ENCODE data around the gene ZNF787. TPM values are rescaled to one million over a fixed set of nuclear protein-coding genes. Genes with fewer than 3 reads are reported as not detected.

ZNF787 gene
- total RNA-seq, 1 experiment from 2014 or later, result 54.6 TPM

GRCh38 chr19:56099638-56100539, 21.2 kb downstream of the ZNF787 start:
- no peak overlapping the region for H4K8ac ChIP-seq (replicated peaks; ENCODE audit: insufficient read length, low read depth, low read length)
- no peak overlapping the region for H2AFZ ChIP-seq (ENCODE audit: low read length)
- no peaks in the 10 kb centered on the region for H3K27me3 ChIP-seq (ENCODE audit: insufficient read depth, low read length)
- no peak overlapping the region for H2AK5ac ChIP-seq (ENCODE audit: insufficient read length, low read length)
- H4K5ac ChIP-seq (ENCODE audit: insufficient read length, low read depth, low read length), result no peak overlapping the region
- no peak for TF ChIP-seq CTCF (conservative IDR thresholded peaks at IDR 0.05)
- H2BK20ac ChIP-seq (ENCODE audit: low read depth, low read length, poor library complexity, severe bottlenecking), result no peak overlapping the region
- H3K4me2 ChIP-seq (ENCODE audit: insufficient read depth, insufficient read length, low read length), result no peak overlapping the region
- H3K4ac ChIP-seq (ENCODE audit: low read depth, low read length), result no peak overlapping the region
- no peak for DNase-seq
- no peak overlapping the region for H4K91ac ChIP-seq (ENCODE audit: insufficient read length, low read depth, low read length)
- H2BK12ac ChIP-seq (ENCODE audit: insufficient read length, low read depth, low read length), result no peak overlapping the region
- Mint-ChIP-seq H3K27ac (peak overlapping the region in 1 of 3 experiments; percentile 92; a peak in 2 of 7 replicates), H3K4me3 (no peak overlapping the region), H3K9me3 (no peaks in the 10 kb centered on the region), H3K4me1 (peaks cover 0 to 3% of the 10 kb centered on the region in 2 experiments; a peak in 2 of 4 replicates), H3K27me3 (ENCODE audit: low read depth) (no peaks in the 10 kb centered on the region), H3K36me3 (ENCODE audit: insufficient read depth in 1 of 3, low read depth in 3 of 3) (peaks cover 28 to 43% (median 41%) of the 10 kb centered on the region in 3 experiments)
- H4K20me1 ChIP-seq (ENCODE audit: control insufficient read depth, insufficient read depth, insufficient read length), result peaks cover 2% of the 10 kb centered on the region
- H3K14ac ChIP-seq (ENCODE audit: insufficient read depth, low read length), result no peak overlapping the region
- H2BK120ac ChIP-seq (ENCODE audit: low read depth, low read length, poor library complexity, severe bottlenecking), result no peak overlapping the region
- no peaks in the 10 kb centered on the region for H3K9me3 ChIP-seq (ENCODE audit: control insufficient read depth, low read depth, low read length)
- no peak overlapping the region for H2BK15ac ChIP-seq (ENCODE audit: low read depth, low read length)
- WGBS (ENCODE audit: extremely low coverage, insufficient read length, low lambda C conversion rate), result no CpG with 5 or more reads among the region's 31 CpGs
- H3K18ac ChIP-seq (ENCODE audit: insufficient read length, low read depth, low read length), result no peak overlapping the region
- H3K27ac ChIP-seq (ENCODE audit: insufficient read length, low read depth, low read length), result no peak overlapping the region
- H3K23me2 ChIP-seq (ENCODE audit: insufficient read length, low read depth, low read length, poor library complexity, severe bottlenecking), result no peaks in the 10 kb centered on the region
- no peak overlapping the region for H2BK5ac ChIP-seq (ENCODE audit: insufficient read length, low read length)
- no peak overlapping the region for H3T11ph ChIP-seq (ENCODE audit: low read length)
- no peak overlapping the region for H3K23ac ChIP-seq (ENCODE audit: insufficient read length, low read depth, low read length)
- no peak overlapping the region for H3K56ac ChIP-seq (ENCODE audit: insufficient read length, low read depth, low read length)
- H3K79me2 ChIP-seq (ENCODE audit: insufficient read depth, low read length), result peaks cover 6% of the 10 kb centered on the region; the same call in 1 of the 2 replicates
- H3K4me1 ChIP-seq (ENCODE audit: insufficient read depth, low read length), result no peaks in the 10 kb centered on the region
- no peak overlapping the region for H3K9ac ChIP-seq (ENCODE audit: extremely low read depth, insufficient read length, low read length)
- no peaks in the 10 kb centered on the region for H3K79me1 ChIP-seq (ENCODE audit: insufficient read depth, low read depth, low read length, poor library complexity, severe bottlenecking)
